SK-N-SH (cell line): ENCODE measurements around the gene KLHL4. TPM values are rescaled to one million over a fixed set of nuclear protein-coding genes. Genes with fewer than 3 reads are reported as not detected.
"Not testable (repeated sequence)": the region's sequence is repeated elsewhere in the genome, so short reads cannot be mapped to it uniquely, and the experiment has no call there.

ENCODE experiments used
- CTCF ChIA-PET: fragments of 300-600, 350-600 bp; formaldehyde crosslinking; extraction: SDS; loops from one replicate; lab custom pipeline; 2021; lab: Yijun Ruan, JAX
- POLR2A ChIA-PET: fragments of 350-600 bp; sonication (Branson Sonifier 250); formaldehyde crosslinking; extraction: SDS; loops from one replicate; lab custom pipeline; 2020; ENCODE audit warnings: antibody characterized with exemption, inconsistent platforms; lab: Yijun Ruan, JAX
- DNase-seq: peaks from one replicate; pipeline ENCODE4 v3.0.0; 2012
- H2AFZ ChIP-seq: fragments of 200-600 bp; sonication (generic); 2 replicates; pipeline ENCODE4 v1.8.1; 2016; ENCODE audit warnings: antibody characterized with exemption, mild to moderate bottlenecking, low read depth
- H3F3A ChIP-seq: fragments of 200-600 bp; sonication (generic); replicated peaks from 2 replicates; pipeline ENCODE3; 2016; ENCODE audit warnings: antibody characterized with exemption, mild to moderate bottlenecking; ENCODE audit not compliant: insufficient read depth
- H3K27ac ChIP-seq, 2 experiments: fragments of 200-500 bp in 1 of 2; fragments of 200-600 bp in 1 of 2; sonication (Bioruptor generic) in 1 of 2; sonication (generic), shearing (Covaris generic) in 1 of 2; 2 replicates each; pipeline versions ENCODE4 v1.5.1 to v1.6.1; 2014 to 2016; ENCODE audit warnings: low read depth in 2 of 2, inconsistent platforms in 1 of 2, low read length in 1 of 2, mild to moderate bottlenecking in 1 of 2, mixed read lengths in 1 of 2
- H3K27me3 ChIP-seq: fragments of 200-600 bp; sonication (generic), shearing (Covaris generic); 2 replicates; pipeline ENCODE4 v1.6.1; 2016; ENCODE audit warnings: mixed run types; ENCODE audit not compliant: insufficient read depth
- H3K36me3 ChIP-seq, 2 experiments: fragments of 200-500 bp in 1 of 2; fragments of 200-600 bp in 1 of 2; sonication (Bioruptor generic) in 1 of 2; sonication (generic) in 1 of 2; replicated peaks in 1 of 2; 2 replicates each; pipeline versions ENCODE3 to v1.5.1; 2014 to 2016; ENCODE audit warnings: low read length in 1 of 2, mild to moderate bottlenecking in 1 of 2; ENCODE audit not compliant: insufficient read depth in 2 of 2, control insufficient read depth in 1 of 2
- H3K4me1 ChIP-seq, 2 experiments: fragments of 200-500 bp in 1 of 2; fragments of 200-600 bp in 1 of 2; sonication (Bioruptor generic) in 1 of 2; sonication (generic), shearing (Covaris generic) in 1 of 2; 2 replicates each; pipeline versions ENCODE4 v1.5.1 to v1.6.1; 2014 to 2016; ENCODE audit warnings: low read depth in 1 of 2, low read length in 1 of 2, mixed run types in 1 of 2; ENCODE audit not compliant: insufficient read depth in 2 of 2, control insufficient read depth in 1 of 2
- H3K4me2 ChIP-seq: fragments of 200-600 bp; sonication (generic), shearing (Covaris generic); 2 replicates; pipeline ENCODE4 v1.6.1; 2017; ENCODE audit warnings: mixed run types
- H3K4me3 ChIP-seq, 2 experiments: fragments of 200-500 bp in 1 of 2; fragments of 200-600 bp in 1 of 2; sonication (Bioruptor generic) in 1 of 2; sonication (generic), shearing (Covaris generic) in 1 of 2; 2 replicates each; pipeline versions ENCODE4 v1.5.1 to v1.8.1; 2014 to 2016; ENCODE audit warnings: low read depth in 2 of 2, inconsistent platforms in 1 of 2, low read length in 1 of 2, mild to moderate bottlenecking in 1 of 2, mixed read lengths in 1 of 2, moderate library complexity in 1 of 2
- H3K79me2 ChIP-seq: fragments of 200-600 bp; sonication (generic); 2 replicates; pipeline ENCODE4 v1.8.1; 2017; ENCODE audit warnings: mild to moderate bottlenecking; ENCODE audit not compliant: insufficient read depth
- H3K9ac ChIP-seq: fragments of 200-600 bp; sonication (generic); 2 replicates; pipeline ENCODE4 v1.6.1; 2017; ENCODE audit warnings: mixed run types
- H3K9me2 ChIP-seq: fragments of 200-600 bp; sonication (generic); 2 replicates; pipeline ENCODE4 v1.6.1; 2017; ENCODE audit warnings: mixed run types
- H3K9me3 ChIP-seq: fragments of 200-600 bp; sonication (generic); 2 replicates; pipeline ENCODE4 v1.6.1; 2017; ENCODE audit warnings: mixed run types, mild to moderate bottlenecking, moderate library complexity
- H4K20me1 ChIP-seq: fragments of 200-600 bp; sonication (generic); 2 replicates; pipeline ENCODE4 v1.6.1; 2017; ENCODE audit warnings: mild to moderate bottlenecking, mixed run types; ENCODE audit not compliant: insufficient read depth
- EZH2phosphoT487 ChIP-seq: fragments of 200-600 bp; sonication (generic); IDR thresholded peaks from 2 replicates; pipeline ENCODE4 v1.6.1; 2017; ENCODE audit warnings: low read depth, mixed run types, mild to moderate bottlenecking, antibody characterized with exemption, moderate library complexity, borderline replicate concordance
- FOXJ3 ChIP-seq: sonication (generic); formaldehyde crosslinking; IDR thresholded peaks from 2 replicates; pipeline ENCODE4 v1.5.1; 2020; ENCODE audit warnings: mild to moderate bottlenecking, missing genetic modification reagents
- GABPA ChIP-seq: IDR thresholded peaks from 2 replicates; pipeline ENCODE4 v1.4.0; 2012; ENCODE audit warnings: low read depth, mild to moderate bottlenecking
- GATA2 ChIP-seq: sonication (generic); formaldehyde crosslinking; IDR thresholded peaks from 2 replicates; pipeline ENCODE4 v1.5.0; 2020; ENCODE audit warnings: mild to moderate bottlenecking, missing genetic modification reagents
- IRF3 ChIP-seq: fragments of 150-350 bp; IDR thresholded peaks from 2 replicates; pipeline ENCODE4 v1.6.1; 2016; ENCODE audit warnings: mild to moderate bottlenecking, low read depth, low read length
- JUND ChIP-seq: IDR thresholded peaks from 2 replicates; pipeline ENCODE4 v1.4.0; 2012
- MXI1 ChIP-seq: IDR thresholded peaks from 2 replicates; pipeline ENCODE4 v1.6.1; 2012; ENCODE audit warnings: mild to moderate bottlenecking, low read depth, low read length, improper control_type of control experiment
- NFIC ChIP-seq: IDR thresholded peaks from 2 replicates; pipeline ENCODE4 v1.4.0; 2012; ENCODE audit warnings: borderline replicate concordance
- PBX3 ChIP-seq: IDR thresholded peaks from 2 replicates; pipeline ENCODE4; 2012
- POLR2AphosphoS5 ChIP-seq: IDR thresholded peaks from 2 replicates; pipeline ENCODE4 v1.6.1; 2012; ENCODE audit warnings: low read depth, low read length
- REST ChIP-seq: IDR thresholded peaks from 2 replicates; pipeline ENCODE4 v1.6.1; 2012; ENCODE audit warnings: mild to moderate bottlenecking, low read depth, low read length, moderate library complexity
- RXRA ChIP-seq: IDR thresholded peaks from 2 replicates; pipeline ENCODE4 v1.4.0; 2012; ENCODE audit warnings: low read depth, mild to moderate bottlenecking, borderline replicate concordance
- SIN3A ChIP-seq: IDR thresholded peaks from 2 replicates; pipeline ENCODE4 v1.6.1; 2012; ENCODE audit warnings: low read depth, mild to moderate bottlenecking, low read length, moderate library complexity, borderline replicate concordance
- TAF1 ChIP-seq: IDR thresholded peaks from 2 replicates; pipeline ENCODE4 v1.6.1; 2012; ENCODE audit warnings: low read depth, mild to moderate bottlenecking, low read length, moderate library complexity, borderline replicate concordance
- WGBS: methylation state at CpG from one replicate; pipeline ENCODE4 v1.1.6; 2017; ENCODE audit warnings: low lambda C conversion rate; 5-methylcytosine and 5-hydroxymethylcytosine counted together
- polyA plus RNA-seq, 3 experiments: library from polyadenylated mRNA; depleted of rRNA; stranded (reverse); fragments of >200 nt; gene quantifications; 2 replicates each; pipeline ENCODE4 v1.2.3, GENCODE V29; 2012

The KLHL4 gene
- polyA plus RNA-seq, 1 of the 3 experiments (the other 2 are of a cell fraction): 0.18 TPM

- H3K4me3 ChIP-seq, H3K79me2 ChIP-seq, H3K27me3 ChIP-seq, POLR2A ChIA-PET, H3K9ac ChIP-seq, CTCF ChIA-PET, H3K9me2 ChIP-seq, H3K27ac ChIP-seq, H3K4me1 ChIP-seq, H3K4me2 ChIP-seq, H3F3A ChIP-seq, H4K20me1 ChIP-seq, H2AFZ ChIP-seq, DNase-seq, H3K36me3 ChIP-seq, H3K9me3 ChIP-seq: not testable (repeated sequence)
- 29% methylated on average over 7 of the region's 7 CpGs for WGBS
Observed at GRCh38 chrX:87689218-87689617, 171.6 kb downstream of the KLHL4 start.

GRCh38 chrX:87693204-87693603 lies 175.6 kb downstream of the KLHL4 start:
- H3K9ac ChIP-seq: no peak overlapping the region
- no peak overlapping the region for H3K4me2 ChIP-seq
- no peaks in the 10 kb centered on the region for H3K9me2 ChIP-seq
- H2AFZ ChIP-seq: no peak overlapping the region
- no peaks in the 10 kb centered on the region for H3K4me1 ChIP-seq
- H3K4me3 ChIP-seq: no peak overlapping the region
- no peaks in the 10 kb centered on the region for H3K9me3 ChIP-seq
- no peaks in the 10 kb centered on the region for H3K79me2 ChIP-seq
- POLR2A ChIA-PET: no interaction called here
- no peaks in the 10 kb centered on the region for H4K20me1 ChIP-seq
- H3K27me3 ChIP-seq: no peaks in the 10 kb centered on the region; the same call in 1 of the 2 replicates
- 0% methylated on average over 1 of the region's 1 CpG for WGBS
- no peaks in the 10 kb centered on the region for H3F3A ChIP-seq
- H3K36me3 ChIP-seq: no peaks in the 10 kb centered on the region
- H3K27ac ChIP-seq: no peak overlapping the region
- CTCF ChIA-PET: no interaction called here
- no peak for DNase-seq
- TF ChIP-seq NFIC: no peak
- TF ChIP-seq FOXJ3 (CRISPR knock-in tag): no peak
- no peak for TF ChIP-seq GABPA
- TF ChIP-seq POLR2AphosphoS5: no peak
- TF ChIP-seq GATA2: no peak
- no peak for TF ChIP-seq MXI1
- TF ChIP-seq EZH2phosphoT487: no peak
- TF ChIP-seq IRF3: no peak
- TF ChIP-seq REST: no peak
- TF ChIP-seq JUND: no peak
- TF ChIP-seq TAF1: no peak
- no peak for TF ChIP-seq PBX3
- no peak for TF ChIP-seq RXRA
- TF ChIP-seq SIN3A: no peak
